Measurements from ENCODE around the gene PPP1R12B. TPM values are rescaled to one million over a fixed set of nuclear protein-coding genes. Genes with fewer than 3 reads are reported as not detected.
"Not testable (repeated sequence)": the region's sequence is repeated elsewhere in the genome, so short reads cannot be mapped to it uniquely, and the experiment has no call there.

PPP1R12B gene
- total RNA-seq, 1 donor from 2014 or later: 61.6 TPM

GRCh38 chr1:202531472-202531811 is 182.9 kb downstream of the PPP1R12B start:
- H3K9me3 Mint-ChIP-seq: no peaks in the 10 kb centered on the region
- DNase-seq (ENCODE audit: low spot score in 2 of 2, unreplicated experiment in 2 of 2): no peak
- no peak for TF ChIP-seq CTCF (IDR thresholded peaks at IDR 0.05; ENCODE audit: unreplicated experiment)
- no peaks in the 10 kb centered on the region for H3K36me3 Mint-ChIP-seq
- peak overlapping the region; percentile 33 for H3K27ac Mint-ChIP-seq
- H3K4me3 Mint-ChIP-seq: no peak overlapping the region
- H3K4me1 Mint-ChIP-seq: peaks cover 12% of the 10 kb centered on the region
- H3K27me3 Mint-ChIP-seq (ENCODE audit: low read depth): no peaks in the 10 kb centered on the region

GRCh38 chr1:202531812-202532616 is 183.5 kb downstream of the PPP1R12B start:
- peak overlapping the region; percentile 39 for H3K27ac Mint-ChIP-seq
- not testable (repeated sequence) for DNase-seq (ENCODE audit: low spot score in 2 of 2, unreplicated experiment in 2 of 2); H3K36me3 Mint-ChIP-seq; H3K27me3 Mint-ChIP-seq (ENCODE audit: low read depth); H3K9me3 Mint-ChIP-seq; H3K4me3 Mint-ChIP-seq
- peaks cover 12% of the 10 kb centered on the region for H3K4me1 Mint-ChIP-seq

GRCh38 chr1:202539166-202539574 is 190.7 kb downstream of the PPP1R12B start:
- peaks cover 43% of the 10 kb centered on the region for H3K4me1 Mint-ChIP-seq
- not testable (repeated sequence) for H3K27me3 Mint-ChIP-seq (ENCODE audit: low read depth); H3K9me3 Mint-ChIP-seq; H3K36me3 Mint-ChIP-seq
- H3K4me3 Mint-ChIP-seq: peak overlapping the region; percentile 75
- DNase-seq (ENCODE audit: low spot score in 2 of 2, unreplicated experiment in 2 of 2): peak; percentile 28 to 52
- H3K27ac Mint-ChIP-seq: peak overlapping the region; percentile 98

GRCh38 chr1:202539583-202539982 is 191.1 kb downstream of the PPP1R12B start:
- peak overlapping the region; percentile 98 for H3K27ac Mint-ChIP-seq
- not testable (repeated sequence) for H3K36me3 Mint-ChIP-seq

GRCh38 chr1:202540014-202540413 is 191.5 kb downstream of the PPP1R12B start:
- Mint-ChIP-seq H3K4me1 (peaks cover 46% of the 10 kb centered on the region), H3K27ac (peak overlapping the region; percentile 98), H3K36me3 (no peaks in the 10 kb centered on the region), H3K27me3 (ENCODE audit: low read depth) (no peaks in the 10 kb centered on the region), H3K4me3 (peak overlapping the region; percentile 75), H3K9me3 (no peaks in the 10 kb centered on the region)
- DNase-seq (ENCODE audit: low spot score in 2 of 2, unreplicated experiment in 2 of 2): no peak
- TF ChIP-seq CTCF (IDR thresholded peaks at IDR 0.05; ENCODE audit: unreplicated experiment): no peak

More at GRCh38 chr1:202539583-202539982, 191.1 kb downstream of the PPP1R12B start:
- Mint-ChIP-seq H3K4me3 (peak overlapping the region; percentile 75), H3K4me1 (peaks cover 43% of the 10 kb centered on the region)
- DNase-seq (ENCODE audit: low spot score in 2 of 2, unreplicated experiment in 2 of 2); H3K9me3 Mint-ChIP-seq; H3K27me3 Mint-ChIP-seq (ENCODE audit: low read depth): not testable (repeated sequence)

GRCh38 chr1:202540448-202540847 is 191.9 kb downstream of the PPP1R12B start:
- Mint-ChIP-seq H3K27me3 (ENCODE audit: low read depth) (no peaks in the 10 kb centered on the region), H3K9me3 (no peaks in the 10 kb centered on the region), H3K27ac (peak overlapping the region; percentile 98), H3K4me1 (peaks cover 50% of the 10 kb centered on the region), H3K36me3 (no peaks in the 10 kb centered on the region), H3K4me3 (peak overlapping the region; percentile 75)
- no peak for DNase-seq (ENCODE audit: low spot score in 2 of 2, unreplicated experiment in 2 of 2)
- no peak for TF ChIP-seq CTCF (IDR thresholded peaks at IDR 0.05; ENCODE audit: unreplicated experiment)

GRCh38 chr1:202540858-202541257 is 192.4 kb downstream of the PPP1R12B start:
- not testable (repeated sequence) for H3K27me3 Mint-ChIP-seq (ENCODE audit: low read depth); H3K36me3 Mint-ChIP-seq; H3K9me3 Mint-ChIP-seq; DNase-seq (ENCODE audit: low spot score in 2 of 2, unreplicated experiment in 2 of 2)
- H3K4me1 Mint-ChIP-seq: peaks cover 54% of the 10 kb centered on the region
- H3K4me3 Mint-ChIP-seq: peak overlapping the region; percentile 75
- peak overlapping the region; percentile 98 for H3K27ac Mint-ChIP-seq

GRCh38 chr1:202542415-202542814 is 193.9 kb downstream of the PPP1R12B start:
- Mint-ChIP-seq H3K27ac (peak overlapping the region; percentile 76), H3K4me3 (peak overlapping the region; percentile 75), H3K4me1 (peaks cover 69% of the 10 kb centered on the region)
- not testable (repeated sequence) for H3K36me3 Mint-ChIP-seq; H3K27me3 Mint-ChIP-seq (ENCODE audit: low read depth); DNase-seq (ENCODE audit: low spot score in 2 of 2, unreplicated experiment in 2 of 2); H3K9me3 Mint-ChIP-seq

GRCh38 chr1:202543537-202543936 is 195.0 kb downstream of the PPP1R12B start:
- H3K27me3 Mint-ChIP-seq (ENCODE audit: low read depth); H3K9me3 Mint-ChIP-seq; DNase-seq (ENCODE audit: low spot score in 2 of 2, unreplicated experiment in 2 of 2); H3K36me3 Mint-ChIP-seq: not testable (repeated sequence)
- peak overlapping the region; percentile 77 for H3K27ac Mint-ChIP-seq
- peak overlapping the region; percentile 50 for H3K4me3 Mint-ChIP-seq
- H3K4me1 Mint-ChIP-seq: peaks cover 66% of the 10 kb centered on the region

GRCh38 chr1:202544766-202545449 is 196.4 kb downstream of the PPP1R12B start:
- H3K27me3 Mint-ChIP-seq (ENCODE audit: low read depth); H3K9me3 Mint-ChIP-seq; DNase-seq (ENCODE audit: low spot score in 2 of 2, unreplicated experiment in 2 of 2); H3K36me3 Mint-ChIP-seq: not testable (repeated sequence)
- Mint-ChIP-seq H3K4me1 (peaks cover 53% of the 10 kb centered on the region), H3K27ac (peak overlapping the region; percentile 90), H3K4me3 (peak overlapping the region; percentile 18)

Data from mesothelial cell of epicardium (in vitro differentiated cells).